Activated CD8-positive, alpha-beta memory T cell treated with anti-CD3 and anti-CD28 coated beads for 48 hours (primary cell): ENCODE data around the gene MOB4.
"Not testable (repeated sequence)": the region's sequence is repeated elsewhere in the genome, so short reads cannot be mapped to it uniquely, and the experiment has no call there.

Experiments
- DNase-seq, 3 experiments: peaks; one replicate each; pipeline ENCODE4 v3.0.0-alpha.2; 2020; ENCODE audit warnings: low read depth in 2 of 3, low spot score in 2 of 3

The MOB4 gene

DNA sequence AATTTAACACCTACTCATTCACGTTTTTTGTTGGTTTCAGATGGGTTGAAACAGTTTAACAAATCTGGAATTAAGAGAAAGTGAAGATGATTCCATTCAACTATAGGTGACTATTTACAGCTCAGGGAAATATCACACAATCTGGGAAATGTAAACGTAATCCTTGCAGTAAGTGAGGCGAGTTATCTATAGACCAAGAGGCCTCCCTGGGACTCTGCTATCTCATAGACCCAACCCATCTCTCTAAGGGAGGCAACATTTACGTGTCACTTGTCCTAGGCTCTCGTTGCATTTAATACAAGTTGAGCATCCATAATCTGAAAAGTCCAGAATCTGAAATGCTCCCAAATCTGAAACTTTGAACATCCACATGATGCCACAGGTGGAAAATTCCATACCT lies 2.0 kb upstream of the MOB4 start:
- DNase-seq = no peak

DNA sequence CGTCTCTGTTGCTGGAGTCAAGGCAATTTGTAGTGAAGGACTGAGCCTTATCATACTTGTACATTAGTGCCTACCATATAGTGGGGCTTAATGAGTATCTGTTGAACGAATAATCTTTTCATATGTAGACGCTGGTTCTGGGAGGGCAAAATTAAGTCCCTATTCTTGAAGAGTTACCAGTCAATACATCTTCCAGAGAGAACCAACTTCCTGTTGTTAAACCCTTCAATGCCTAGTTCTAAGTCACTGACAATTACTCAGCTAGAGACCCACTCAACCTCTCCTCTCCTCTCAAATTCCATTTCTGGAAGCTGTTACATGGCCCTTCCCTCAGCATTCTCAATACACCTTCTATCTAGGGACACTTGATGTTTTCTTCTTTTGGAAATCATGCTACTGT lies 1.1 kb upstream of the MOB4 start:
- no peak for DNase-seq

DNA sequence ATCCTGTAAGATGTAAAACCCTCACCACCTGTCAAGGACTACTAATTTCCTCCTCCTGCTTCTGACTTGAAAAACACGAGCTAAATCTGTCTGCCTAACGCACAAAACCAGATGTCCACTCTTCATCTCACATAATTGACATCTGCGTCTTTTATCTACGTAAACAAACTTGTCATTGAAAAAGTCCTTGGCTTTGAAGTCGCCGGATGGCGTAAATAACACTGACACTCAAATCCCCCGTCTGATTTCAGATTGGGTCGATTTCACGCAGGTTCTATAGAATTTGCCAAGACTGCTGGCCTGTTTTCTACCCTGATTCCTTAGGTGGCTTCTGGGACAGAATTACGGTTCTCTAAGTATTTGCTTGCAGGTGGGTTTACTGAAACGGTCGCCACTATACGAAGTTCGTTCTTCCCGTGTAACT lies 539 bp upstream of the MOB4 start:
- no peak for DNase-seq

DNA sequence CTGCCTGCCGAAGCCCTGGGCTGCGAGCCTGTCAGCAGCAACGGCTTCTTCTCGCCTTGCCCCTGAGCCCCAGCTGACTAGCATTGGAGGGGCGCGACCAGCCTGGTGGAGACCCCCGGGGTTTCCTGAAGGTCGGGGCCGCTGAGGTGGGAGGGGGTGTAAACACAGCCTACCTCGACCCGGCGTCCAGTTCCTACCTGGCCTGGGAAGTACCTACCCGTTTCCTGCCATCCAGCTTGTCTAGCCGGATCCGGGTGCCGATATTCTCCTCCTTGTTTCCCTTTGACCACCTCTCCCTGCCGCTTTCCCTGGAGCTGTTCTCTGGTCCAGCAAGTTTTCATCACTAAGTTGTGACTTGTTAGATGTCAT lies 511 bp downstream of the MOB4 start:
- no peak for DNase-seq

DNA sequence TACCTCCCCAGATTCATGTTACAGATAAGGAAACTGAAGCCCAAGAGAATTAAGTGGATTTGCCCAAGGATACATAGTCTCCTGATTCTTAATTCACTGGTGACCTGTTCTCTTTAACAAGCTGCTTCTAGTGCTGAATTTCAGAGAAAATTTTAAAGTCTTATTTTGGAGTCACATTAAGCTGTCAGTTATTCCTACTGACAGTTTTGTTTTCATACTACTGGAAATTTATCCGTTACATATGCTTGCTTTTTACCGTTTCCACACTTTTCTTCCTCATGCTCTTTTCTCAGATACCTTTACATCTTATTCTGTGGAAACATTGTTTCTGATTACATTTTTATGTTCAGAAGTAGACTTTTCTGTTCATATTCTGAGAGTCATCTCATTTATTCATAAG lies 1.3 kb downstream of the MOB4 start:
- no peak for DNase-seq

DNA sequence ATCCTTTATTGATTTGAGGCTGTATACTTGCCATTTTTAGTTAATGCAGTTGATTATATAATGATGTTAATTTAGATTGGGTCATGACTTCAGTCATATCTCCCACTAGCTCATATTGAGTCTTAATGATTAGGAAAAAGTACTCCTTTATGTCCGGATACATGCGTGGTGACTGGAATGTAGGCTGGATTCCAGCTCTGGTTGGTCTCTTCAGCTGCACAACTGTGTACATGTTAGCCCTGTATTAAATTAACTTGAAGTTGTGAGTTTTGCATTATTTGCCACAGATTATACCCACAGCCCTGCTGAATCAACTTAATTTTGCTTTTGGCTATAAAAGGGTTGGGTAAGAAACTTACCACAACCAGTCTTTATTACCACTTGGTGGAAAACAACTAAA lies 22.5 kb downstream of the MOB4 start:
- no peak for DNase-seq

DNA sequence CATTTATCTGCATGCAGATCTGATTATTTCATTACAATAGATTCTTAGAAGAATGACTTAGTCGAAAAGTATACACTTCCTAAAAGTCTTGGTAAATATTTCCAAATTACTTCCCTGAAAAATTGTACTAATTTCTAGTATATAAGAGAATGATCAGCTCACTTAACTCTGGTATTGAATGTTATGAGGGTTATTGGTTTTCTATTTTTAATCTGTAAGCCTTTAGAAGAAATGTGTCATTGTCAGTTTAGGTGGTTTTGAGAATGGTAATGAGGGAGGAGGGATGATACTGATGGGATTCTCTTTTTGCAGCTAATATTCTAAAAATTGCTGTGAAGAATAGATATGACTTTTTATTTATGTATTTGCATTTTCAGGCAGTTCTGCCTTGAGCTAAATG lies 23.9 kb downstream of the MOB4 start:
- no peak for DNase-seq

DNA sequence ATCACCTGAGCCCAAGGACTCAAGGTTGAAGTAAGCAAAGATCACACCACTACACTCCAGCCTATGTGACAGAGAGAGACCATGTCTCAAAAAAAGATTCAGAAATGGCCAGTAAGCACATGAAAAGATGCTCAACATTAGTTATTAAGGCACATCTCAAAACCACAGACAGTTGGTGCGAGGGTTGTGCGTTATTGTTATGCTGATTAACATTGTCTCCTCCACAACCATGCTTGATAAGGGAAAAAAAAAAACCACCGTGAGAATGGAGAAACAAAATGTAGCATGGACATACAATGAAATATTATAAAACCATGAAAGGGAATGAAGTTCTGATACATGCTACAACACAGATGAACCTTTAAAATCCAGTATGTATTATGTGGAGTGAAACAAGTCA lies 27.3 kb downstream of the MOB4 start:
- DNase-seq = no peak

DNA sequence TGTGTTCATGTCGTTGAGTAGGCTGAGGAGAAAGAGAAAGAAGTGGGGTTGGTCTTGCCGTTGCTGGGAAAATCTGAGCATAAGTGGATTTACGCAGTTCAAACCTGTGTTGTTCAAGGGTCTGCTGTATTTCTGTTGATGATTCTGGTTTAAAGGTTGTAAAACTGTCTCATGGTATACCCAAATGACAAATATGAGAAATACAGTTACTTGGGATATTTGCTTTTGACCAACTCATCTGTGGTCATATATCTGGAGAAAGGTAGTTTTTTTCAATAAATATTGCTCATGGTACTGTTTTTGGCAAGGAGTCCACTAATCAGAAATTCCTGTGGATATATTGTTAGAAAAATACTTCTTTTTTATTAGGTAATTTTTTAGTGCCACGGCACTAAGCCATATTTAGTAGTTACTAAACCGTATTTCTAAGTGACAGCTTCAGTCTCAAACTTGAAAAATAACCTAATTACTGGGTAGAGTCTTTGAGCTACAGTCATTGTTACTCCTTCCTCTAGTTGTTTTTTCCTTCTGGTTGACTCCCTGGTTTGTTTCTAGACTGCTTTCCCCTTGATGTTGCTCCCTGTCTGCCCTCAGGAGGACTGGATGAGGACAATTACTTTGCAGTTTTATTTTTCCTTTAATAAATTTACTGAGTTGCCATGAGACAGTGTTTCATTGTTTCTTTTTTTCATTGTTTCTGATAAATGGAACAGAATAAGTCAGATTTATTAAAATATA lies 31.5 kb downstream of the MOB4 start:
- DNase-seq = no peak

DNA sequence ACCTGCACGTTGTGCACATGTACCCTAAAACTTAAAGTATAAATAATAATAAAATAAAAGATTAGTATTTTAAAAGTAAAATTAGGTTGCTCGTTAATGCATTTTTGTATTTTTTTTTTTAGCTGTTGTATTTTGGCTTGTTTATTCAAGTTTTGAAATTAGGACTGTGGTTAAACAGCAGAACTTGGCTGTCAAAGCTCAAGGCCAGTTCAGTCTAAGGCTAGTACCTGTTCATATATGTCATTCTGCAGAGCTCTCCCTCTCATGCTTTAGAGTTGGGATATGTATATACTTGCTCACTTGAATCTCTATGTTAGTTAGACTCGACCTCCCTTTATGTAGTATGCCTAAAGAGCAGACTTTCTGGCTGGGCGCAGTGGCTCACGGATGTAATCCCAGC lies 32.7 kb downstream of the MOB4 start:
- DNase-seq = no peak

DNA sequence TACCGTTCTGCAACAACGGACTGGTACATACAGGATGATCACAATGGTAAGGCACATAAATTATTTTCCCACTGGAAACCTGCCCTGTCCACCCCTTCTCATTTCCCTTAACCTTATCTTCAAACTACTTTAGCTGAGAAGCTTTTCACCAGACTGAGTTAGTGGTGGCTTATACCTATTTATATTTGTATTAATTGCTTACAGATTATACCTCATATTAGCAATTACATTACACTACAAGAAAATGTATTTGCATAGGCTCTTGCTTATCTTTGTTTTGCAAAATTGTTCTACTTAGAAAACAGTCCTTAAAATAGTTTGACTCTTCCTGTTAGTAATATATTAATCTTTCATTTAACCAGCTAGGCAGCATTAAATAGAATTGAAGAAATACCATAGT lies 35.4 kb downstream of the MOB4 start:
- DNase-seq = not testable (repeated sequence)

DNA sequence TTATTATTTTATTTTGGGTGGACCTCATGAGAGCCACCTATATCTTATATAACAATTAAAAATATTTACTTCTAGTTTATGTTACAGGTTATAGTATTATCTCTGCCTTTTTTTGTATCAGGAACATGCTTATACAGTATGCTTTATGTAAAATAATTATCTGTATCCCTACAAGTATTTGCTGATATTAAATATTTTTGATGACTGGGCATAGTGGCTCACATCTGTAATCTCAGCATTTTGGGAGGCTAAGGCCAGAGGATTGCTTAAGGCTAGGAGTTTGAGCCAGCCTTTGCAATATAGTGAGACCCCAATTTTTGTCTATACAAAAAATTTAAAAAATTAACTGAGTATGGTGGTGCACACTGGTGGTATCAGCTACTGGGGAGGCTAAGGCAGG lies 39.6 kb downstream of the MOB4 start:
- no peak for DNase-seq

DNA sequence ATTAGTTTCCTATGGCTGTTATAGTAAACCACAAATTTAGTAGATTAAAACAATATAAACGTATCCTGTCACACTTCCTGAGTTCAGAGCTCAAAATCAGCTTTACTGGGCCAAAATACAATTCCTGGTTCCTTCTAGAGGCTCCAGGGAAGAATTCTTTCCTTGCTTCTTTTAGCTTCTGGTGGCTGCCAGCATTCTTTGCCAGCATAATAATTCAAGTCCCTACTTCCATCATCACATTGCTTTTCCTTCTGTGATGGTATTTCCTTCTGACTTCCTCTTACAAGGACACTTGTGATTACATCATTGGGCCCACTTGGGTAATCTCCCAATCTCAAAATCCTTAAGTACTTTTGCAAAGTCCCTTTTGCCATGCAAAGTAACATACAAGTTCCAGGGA lies 40.6 kb downstream of the MOB4 start:
- no peak for DNase-seq

DNA sequence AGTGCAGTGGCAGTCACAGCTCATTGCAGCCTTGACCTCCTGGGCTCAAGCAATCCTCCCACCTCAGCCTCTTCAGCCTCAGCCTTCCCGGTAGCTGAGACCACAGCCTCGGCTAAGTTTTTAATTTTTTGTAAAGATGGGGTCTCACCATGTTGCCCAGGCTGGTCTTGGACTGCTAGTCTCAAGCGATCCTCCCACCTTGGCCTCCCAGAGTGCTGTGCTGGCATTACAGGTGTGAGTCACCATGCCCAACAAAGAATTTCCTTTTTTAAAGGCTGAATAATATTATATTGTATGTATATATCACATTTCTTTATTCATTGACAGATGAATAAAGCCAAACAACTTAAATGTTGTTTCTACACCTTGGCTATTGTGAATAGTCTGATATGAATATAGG lies 42.5 kb downstream of the MOB4 start:
- DNase-seq = no peak

DNA sequence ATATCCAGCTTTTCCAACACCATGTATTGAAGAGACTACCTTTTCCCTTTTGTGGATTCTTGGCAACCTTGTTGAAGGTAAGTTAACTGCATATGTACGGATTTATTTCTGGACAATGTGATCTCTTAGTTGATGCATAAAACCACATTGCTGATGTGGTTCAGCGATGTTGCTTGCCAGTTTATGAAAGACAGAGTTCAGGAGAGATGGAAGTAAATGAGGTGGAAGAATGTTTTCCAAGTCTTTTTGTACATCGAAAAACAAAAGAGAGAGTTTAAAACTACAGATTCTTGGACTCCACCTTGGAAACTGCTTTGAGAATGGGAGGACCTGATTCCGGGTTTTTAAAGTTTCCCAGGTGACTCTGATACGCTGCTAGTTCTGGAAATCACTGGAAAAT lies 43.8 kb downstream of the MOB4 start:
- no peak for DNase-seq

DNA sequence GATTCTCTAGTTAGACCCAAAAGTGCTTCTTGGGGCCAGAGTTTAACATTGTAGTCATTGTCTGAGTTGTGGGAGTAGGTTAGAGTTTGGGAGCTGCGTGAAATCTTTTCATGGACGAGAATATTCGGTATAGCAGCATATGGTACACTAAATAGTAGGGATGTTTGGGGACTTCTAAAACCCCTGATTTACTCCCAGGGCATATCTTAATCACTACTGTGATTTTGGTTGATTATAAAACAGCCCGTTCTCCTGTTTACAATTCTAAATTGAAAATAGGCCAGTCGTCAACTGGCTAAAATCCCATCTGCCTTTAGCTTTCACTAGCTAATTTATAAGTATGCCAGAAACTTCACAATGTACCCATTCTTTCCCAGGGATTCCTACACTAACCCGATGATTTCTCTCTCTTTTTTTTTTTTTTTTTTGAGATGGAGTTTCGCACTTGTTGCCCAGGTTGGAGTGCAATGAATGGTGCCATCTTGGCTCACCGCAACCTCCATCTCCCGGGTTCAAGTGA lies 44.3 kb downstream of the MOB4 start:
- DNase-seq = no peak

DNA sequence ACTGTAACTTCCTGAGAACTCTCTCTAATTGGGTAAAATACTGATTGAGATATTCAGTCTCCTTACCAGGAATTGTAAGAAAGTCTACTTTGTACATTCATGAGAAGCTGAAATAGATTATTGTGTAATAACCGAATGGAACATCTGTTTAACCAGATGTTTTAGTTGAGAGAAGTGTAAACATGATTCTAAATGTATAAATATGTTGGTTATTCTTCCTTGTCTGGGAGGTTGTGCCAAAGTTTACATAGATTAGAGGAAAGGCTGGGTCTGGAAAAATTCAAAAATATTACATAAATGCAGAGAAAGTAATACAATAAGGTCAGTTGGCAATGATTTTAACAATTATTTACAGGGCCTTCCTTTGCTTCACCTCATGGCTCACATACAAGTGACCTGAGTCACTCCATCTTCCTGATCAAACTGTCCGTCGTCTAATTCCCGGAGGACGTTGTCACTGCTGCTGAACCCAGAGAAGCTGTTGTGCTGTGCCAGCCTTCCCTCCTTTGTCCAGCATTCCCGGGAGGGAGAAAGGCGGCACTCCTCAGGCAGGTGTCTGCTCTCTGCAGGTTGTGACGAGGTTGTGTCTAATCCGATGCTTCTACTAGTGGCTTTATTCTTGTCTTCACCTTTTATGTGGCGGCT lies 55.9 kb downstream of the MOB4 start:
- no peak for DNase-seq

DNA sequence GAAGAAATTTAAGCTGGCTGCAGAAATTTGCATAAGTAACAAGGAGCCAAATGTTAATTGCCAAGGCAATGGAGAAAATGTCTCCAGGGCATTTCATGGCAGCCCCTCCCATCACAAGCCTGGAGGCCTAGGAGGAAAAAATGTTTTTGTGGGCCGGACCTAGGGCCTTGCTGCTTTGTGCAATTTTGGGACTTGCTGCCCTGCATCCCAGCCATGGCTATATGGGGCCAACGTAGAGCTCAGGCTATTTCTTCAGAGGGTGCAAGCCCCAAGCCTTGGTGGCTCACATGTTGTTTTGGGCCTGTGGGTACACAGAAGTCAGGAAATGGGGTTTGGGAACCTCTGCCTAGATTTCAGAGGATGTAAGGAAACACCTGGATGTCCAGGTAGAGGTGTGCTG lies 57.7 kb downstream of the MOB4 start:
- DNase-seq = no peak

DNA sequence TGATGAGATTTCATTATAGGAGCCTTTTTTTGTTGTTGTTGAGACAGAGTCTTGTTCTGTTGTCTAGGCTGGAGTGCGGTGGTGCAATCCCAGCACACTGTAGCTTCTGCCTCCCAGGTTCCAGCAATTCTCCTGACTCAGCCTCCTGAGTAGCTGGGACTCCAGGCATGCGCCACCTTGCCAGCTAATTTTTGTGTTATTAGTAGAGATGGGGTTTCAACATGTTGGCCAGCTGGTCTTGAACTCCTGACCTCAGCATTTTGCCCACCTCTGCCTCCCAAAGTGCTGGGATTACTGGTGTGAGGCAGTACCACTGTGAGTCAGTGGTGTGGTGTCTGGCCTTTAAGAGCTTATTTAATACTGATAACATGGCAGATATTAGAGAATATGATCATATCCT lies 60.1 kb downstream of the MOB4 start:
- no peak for DNase-seq

DNA sequence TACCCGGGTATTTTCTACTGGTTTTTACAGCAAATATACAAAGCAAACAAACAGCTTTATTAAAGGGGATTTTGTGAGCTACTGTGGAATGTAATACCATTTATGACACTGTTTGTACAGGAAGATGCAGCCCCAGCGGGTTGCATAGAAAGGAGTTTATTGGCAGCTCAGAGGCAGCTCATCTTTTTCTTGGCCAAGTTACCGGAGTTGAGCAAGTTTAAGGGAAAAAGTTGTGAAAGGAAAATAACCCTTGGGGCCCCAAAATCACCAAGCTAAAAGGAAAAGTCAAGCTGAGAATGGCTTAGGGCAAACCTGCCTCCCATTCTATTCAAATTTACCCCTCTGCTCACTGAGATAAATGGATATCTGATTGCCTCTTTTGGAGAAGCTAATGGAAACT lies 60.8 kb downstream of the MOB4 start:
- DNase-seq = no peak

DNA sequence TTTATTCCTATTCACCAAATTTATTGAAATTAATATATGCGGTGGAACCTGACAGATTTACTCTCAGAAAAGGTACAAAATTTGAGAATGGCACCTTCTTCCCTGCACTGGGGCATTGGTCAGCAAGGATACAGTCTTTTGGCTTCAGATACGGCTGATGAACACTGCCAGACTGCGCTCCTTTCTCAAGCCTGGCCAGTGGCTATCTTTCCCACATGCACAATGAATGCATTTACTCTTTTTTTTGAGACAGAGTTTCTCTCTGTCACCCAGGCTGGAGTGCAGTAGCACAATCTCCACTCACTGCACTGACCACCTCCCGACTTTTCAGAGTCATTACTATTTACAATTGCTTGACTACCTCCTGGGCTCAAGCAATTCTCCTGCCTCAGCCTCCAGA lies 61.6 kb downstream of the MOB4 start:
- DNase-seq = no peak

DNA sequence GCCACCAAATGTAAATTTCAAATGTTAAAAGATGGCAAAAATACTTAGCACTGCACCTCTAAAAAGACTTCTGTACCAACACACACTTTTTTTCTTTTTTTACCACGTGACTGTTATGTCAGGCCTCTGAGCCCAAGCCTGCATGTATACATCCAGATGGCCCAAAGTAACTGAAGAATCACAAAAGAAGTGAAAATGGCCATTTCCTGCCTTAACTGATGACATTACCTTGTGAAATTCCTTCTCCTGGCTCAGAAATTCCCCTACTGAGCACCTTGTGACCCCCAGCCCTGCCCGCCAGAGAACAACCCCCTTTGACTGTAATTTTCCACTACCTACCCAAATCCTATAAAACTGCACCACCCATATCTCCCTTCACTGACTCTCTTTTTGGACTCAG lies 62.4 kb downstream of the MOB4 start:
- not testable (repeated sequence) for DNase-seq

DNA sequence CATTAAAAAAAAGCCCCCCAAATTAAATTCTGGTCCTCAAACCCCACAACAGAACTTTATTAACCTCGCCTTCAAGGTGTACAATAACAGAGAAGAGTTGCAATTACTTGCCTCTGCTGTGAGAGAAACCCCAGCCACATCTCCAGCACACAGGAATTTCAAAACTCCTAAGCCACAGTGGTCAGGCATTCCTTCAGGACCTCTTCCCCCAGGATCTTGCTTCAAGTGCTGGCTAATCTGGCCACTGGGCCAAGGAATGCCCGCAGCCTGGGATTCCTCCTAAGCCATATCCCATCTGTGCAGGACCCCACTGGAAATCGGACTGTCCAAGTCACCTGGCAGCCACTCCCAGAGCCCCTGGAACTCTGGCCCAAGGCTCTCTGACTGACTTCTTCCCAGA lies 64.3 kb downstream of the MOB4 start:
- not testable (repeated sequence) for DNase-seq
